Esophagus muscularis mucosa (tissue), 4 donors: ENCODE measurements around the gene SNAPC2. TPM values are rescaled to one million over a fixed set of nuclear protein-coding genes. Genes with fewer than 3 reads are reported as not detected.

ENCODE experiments used
- DNase-seq: peaks from one replicate; pipeline ENCODE4 v3.0.0-alpha.2; 2017; ENCODE audit errors: extremely low spot score
- H3K27ac ChIP-seq, 4 donors: fragments of 200-600 bp; sonication (generic); replicated peaks in 1 of 4; 1 replicate in 3 of 4; 2 replicates in 1 of 4; pipeline ENCODE4 v1.5.1; 2016 to 2019; ENCODE audit warnings: mild to moderate bottlenecking in 1 of 4
- H3K27me3 ChIP-seq, 4 donors: fragments of 200-600 bp; sonication (generic); one replicate each; pipeline versions ENCODE4 v1.5.1 to v1.6.0; 2016 to 2019
- H3K36me3 ChIP-seq, 4 donors: fragments of 200-600 bp; sonication (generic); one replicate each; pipeline ENCODE4 v1.5.1; 2016 to 2019
- H3K4me1 ChIP-seq, 4 donors: fragments of 200-600 bp; sonication (generic); one replicate each; pipeline ENCODE4 v1.5.1; 2016 to 2019
- H3K4me3 ChIP-seq, 4 donors: fragments of 200-600 bp; sonication (generic); 1 replicate in 2 of 4; 2 replicates in 2 of 4; pipeline ENCODE4 v1.5.1; 2016 to 2019; ENCODE audit warnings: mild to moderate bottlenecking in 4 of 4, moderate library complexity in 1 of 4
- H3K9me3 ChIP-seq, 4 donors: fragments of 200-600 bp; sonication (generic); 1 replicate in 3 of 4; 2 replicates in 1 of 4; pipeline ENCODE4 v1.5.1; 2016 to 2019
- CTCF ChIP-seq, 3 experiments: fragments of 200-600 bp in 2 of 3; fragments of 450-650 bp in 1 of 3; sonication (generic) in 2 of 3; IDR thresholded peaks; one replicate each; pipeline ENCODE4 v1.5.1; 2017 to 2019; ENCODE audit warnings: antibody characterized with exemption in 3 of 3, mild to moderate bottlenecking in 2 of 3, moderate library complexity in 1 of 3
- EP300 ChIP-seq: sonication (generic); formaldehyde crosslinking; IDR thresholded peaks from one replicate; pipeline ENCODE4 v1.6.1; 2017; ENCODE audit warnings: antibody characterized with exemption
- POLR2A ChIP-seq: fragments of 450-650 bp; IDR thresholded peaks from one replicate; pipeline ENCODE4 v1.6.1; 2017; ENCODE audit warnings: antibody characterized with exemption, moderate library complexity, mild to moderate bottlenecking, low read depth
- POLR2AphosphoS5 ChIP-seq, 2 donors: sonication (generic); formaldehyde crosslinking; IDR thresholded peaks; one replicate each; pipeline ENCODE4 v1.6.1; 2017; ENCODE audit warnings: antibody characterized with exemption in 2 of 2
- WGBS: methylation state at CpG from one replicate; pipeline ENCODE4 v1.1.5; 2018; 5-methylcytosine and 5-hydroxymethylcytosine counted together
- intact Hi-C: fragments of 100-400 bp; cut with DNase I; formaldehyde crosslinking; loops from one replicate; pipeline ENCODE4 v1.15.1; 2023
- total RNA-seq, 4 donors: library from RNA; depleted of rRNA; stranded (reverse); fragments of >200 nt; gene quantifications; one replicate each; pipeline versions ENCODE4 v1.1.0 to v1.2.1, GENCODE V29; 2016

Gene SNAPC2
- total RNA-seq, result 10 to 100 TPM; 32.4 to 47.2 (median 35.0) TPM

GRCh38 chr19:7919610-7920518, at the start of gene SNAPC2:
SNAPC2 (plus strand) TSS chr19:7920338; CDS start chr19:7920367, 29 bp downstream.
- intact Hi-C loops, result no loop called here
- H3K27me3 ChIP-seq, result peaks cover 11 to 50% (median 28%) of the 10 kb centered on the region in 4 donors
- peak within 1 kb of the TSS; percentile 94 to 96 (median 96) for H3K27ac ChIP-seq
- H3K4me3 ChIP-seq, result peak within 1 kb of the TSS; percentile 76 to 93 (median 80)
- peaks cover 9 to 19% (median 16%) of the 10 kb centered on the region in 4 donors for H3K36me3 ChIP-seq
- peaks cover 45 to 92% (median 87%) of the 10 kb centered on the region in 4 donors for H3K4me1 ChIP-seq
- peak; percentile 99 for DNase-seq
- WGBS, result 35% methylated on average over 16 of the region's 62 CpGs
- H3K9me3 ChIP-seq, result no peaks in the 10 kb centered on the region
- TF ChIP-seq CTCF (IDR thresholded peaks at IDR 0.05) (peak in 1 of 3 experiments; percentile 33), POLR2AphosphoS5 (IDR thresholded peaks at IDR 0.05) (peak; percentile 89 to 94), EP300 (no peak)

- Histone ChIP-seq H3K27ac (peak overlapping the region in 3 of 4 donors; percentile 2 to 57 (median 26)), H3K9me3 (no peaks in the 10 kb centered on the region), H3K36me3 (no peaks in the 10 kb centered on the region), H3K4me3 (peak overlapping the region in 2 of 4 donors; percentile 29 to 40), H3K4me1 (peaks cover 34 to 71% (median 60%) of the 10 kb centered on the region in 4 donors), H3K27me3 (peaks cover 3 to 73% (median 34%) of the 10 kb centered on the region in 4 donors)
- TF ChIP-seq EP300 (no peak), POLR2A (no peak), CTCF (IDR thresholded peaks at IDR 0.05) (no peak), POLR2AphosphoS5 (IDR thresholded peaks at IDR 0.05) (no peak)
- WGBS, result 55% methylated on average over 11 of the region's 11 CpGs
- no peak for DNase-seq
- intact Hi-C loops, result no loop called here
These were observed 49.3 kb upstream of the SNAPC2 start for GRCh38 chr19:7870571-7871436.

GRCh38 chr19:7871437-7872305, 48.5 kb upstream of the SNAPC2 start:
- TF ChIP-seq CTCF (IDR thresholded peaks at IDR 0.05) (no peak), POLR2A (no peak), EP300 (no peak), POLR2AphosphoS5 (IDR thresholded peaks at IDR 0.05) (peak in 1 of 2 donors; percentile 10)
- peak overlapping the region in 3 of 4 donors; percentile 2 to 57 (median 53) for H3K27ac ChIP-seq
- H3K9me3 ChIP-seq, result no peaks in the 10 kb centered on the region
- peak overlapping the region; percentile 11 to 40 (median 32) for H3K4me3 ChIP-seq
- 6% methylated on average over 33 of the region's 33 CpGs for WGBS
- H3K27me3 ChIP-seq, result peaks cover 3 to 74% (median 34%) of the 10 kb centered on the region in 4 donors
- intact Hi-C loops, result no loop called here
- DNase-seq, result no peak
- H3K4me1 ChIP-seq, result peaks cover 34 to 71% (median 60%) of the 10 kb centered on the region in 4 donors
- H3K36me3 ChIP-seq, result no peaks in the 10 kb centered on the region
